Lower leg skin (tissue), 4 donors: ENCODE results near the gene TC2N. TPM values are rescaled to one million over a fixed set of nuclear protein-coding genes. Genes with fewer than 3 reads are reported as not detected.
"Not testable (repeated sequence)": the region's sequence is repeated elsewhere in the genome, so short reads cannot be mapped to it uniquely, and the experiment has no call there.

ENCODE experiments used
- DNase-seq, 2 donors: peaks; one replicate each; pipeline ENCODE4 v3.0.0-alpha.2; 2019; ENCODE audit warnings: low spot score in 2 of 2
- H3K4me3 ChIP-seq: fragments of 200-600 bp; sonication (generic); 2 replicates; pipeline ENCODE4 v1.5.1; 2017; ENCODE audit warnings: mild to moderate bottlenecking, low read depth; ENCODE audit not compliant: poor library complexity, severe bottlenecking
- CTCF ChIP-seq, 3 donors: fragments of 450-650 bp; IDR thresholded peaks; one replicate each; pipeline ENCODE4 v1.5.1; 2016; ENCODE audit warnings: antibody characterized with exemption in 3 of 3, mild to moderate bottlenecking in 3 of 3, moderate library complexity in 2 of 3
- POLR2A ChIP-seq, 2 donors: fragments of 450-650 bp; IDR thresholded peaks; one replicate each; pipeline ENCODE4 v1.6.1; 2016 to 2017; ENCODE audit warnings: antibody characterized with exemption in 2 of 2, mild to moderate bottlenecking in 1 of 2, moderate library complexity in 1 of 2
- WGBS, 2 donors: methylation state at CpG; one replicate each; pipeline ENCODE4 v1.1.5; 2018; 5-methylcytosine and 5-hydroxymethylcytosine counted together
- intact Hi-C: fragments of 100-400 bp; cut with DNase I; formaldehyde crosslinking; loops from one replicate; pipeline ENCODE4 v1.15.0; 2023; ENCODE audit warnings: low total_unique reads
- total RNA-seq, 4 donors: library from RNA; depleted of rRNA; stranded (reverse); fragments of >200 nt; gene quantifications; one replicate each; pipeline ENCODE4 v1.1.0, GENCODE V29; 2016

TC2N gene
- total RNA-seq, 4 donors from 2014 or later, result 31.6 to 40.9 (median 35.9) TPM

- TF ChIP-seq POLR2A (IDR thresholded peaks at IDR 0.05) (no peak), CTCF (IDR thresholded peaks at IDR 0.05) (no peak)
- H3K4me3 ChIP-seq, result no peak overlapping the region
- no peak for DNase-seq
- intact Hi-C loops, result no loop called here
- WGBS, 2 donors, result 63 to 78% methylated on average over 2 of the region's 2 CpGs
These were observed 12.9 kb downstream of the TC2N start for GRCh38 chr14:91854327-91854934.

GRCh38 chr14:91851563-91851962, 15.8 kb downstream of the TC2N start:
- intact Hi-C loops, result no loop called here
- no peak overlapping the region for H3K4me3 ChIP-seq
- no peak for DNase-seq
- TF ChIP-seq CTCF (IDR thresholded peaks at IDR 0.05) (no peak), POLR2A (IDR thresholded peaks at IDR 0.05) (no peak)
- WGBS, 2 donors, result 36% methylated on average over 1 of the region's 1 CpG

GRCh38 chr14:91848504-91849001, 18.8 kb downstream of the TC2N start:
- TF ChIP-seq POLR2A (IDR thresholded peaks at IDR 0.05) (no peak), CTCF (IDR thresholded peaks at IDR 0.05) (no peak)
- no peak for DNase-seq
- intact Hi-C loops, result no loop called here
- 82 to 85% methylated on average over 4 of the region's 4 CpGs for WGBS, 2 donors
- H3K4me3 ChIP-seq, result no peak overlapping the region

GRCh38 chr14:91847693-91848092, 19.6 kb downstream of the TC2N start:
- WGBS, 2 donors, result 82 to 85% methylated on average over 1 of the region's 1 CpG
- TF ChIP-seq CTCF (IDR thresholded peaks at IDR 0.05) (no peak), POLR2A (IDR thresholded peaks at IDR 0.05) (no peak)
- intact Hi-C loops, result no loop called here
- no peak for DNase-seq
- no peak overlapping the region for H3K4me3 ChIP-seq

DNA sequence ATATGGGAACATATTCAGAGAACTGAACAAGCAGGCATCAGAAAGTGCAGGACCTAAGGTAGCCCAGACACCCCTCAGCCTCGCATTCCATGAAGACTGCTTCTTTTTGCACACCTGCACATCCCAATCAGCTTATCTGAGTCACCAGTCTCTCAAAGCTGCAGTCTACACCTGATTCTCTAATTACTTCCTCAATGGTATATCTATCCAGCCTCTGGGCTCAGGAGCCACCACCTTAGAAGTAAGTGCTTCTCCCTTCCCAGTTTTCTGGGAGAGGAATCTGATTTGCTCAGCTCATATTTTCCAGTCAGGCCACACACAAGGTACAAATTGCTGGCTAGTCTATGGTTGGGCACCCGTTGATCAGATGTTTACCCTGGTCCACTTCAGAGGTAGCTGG, 21.7 kb downstream of the TC2N start:
- no peak for TF ChIP-seq CTCF (IDR thresholded peaks at IDR 0.05)
- 87 to 89% methylated on average over 2 of the region's 2 CpGs for WGBS, 2 donors
- no peak overlapping the region for H3K4me3 ChIP-seq
- no peak for DNase-seq
- intact Hi-C loops, result no loop called here

GRCh38 chr14:91845056-91845455, 22.3 kb downstream of the TC2N start:
- DNase-seq, H3K4me3 ChIP-seq: not testable (repeated sequence)
- WGBS, 2 donors, result 99% methylated on average over 8 of the region's 8 CpGs

More at GRCh38 chr14:91845056-91845455, 22.3 kb downstream of the TC2N start:
- intact Hi-C loops, result not testable (repeated sequence)
